Colonic mucosa (tissue), 4 donors: ENCODE results near the gene FGFR1OP2. TPM values are rescaled to one million over a fixed set of nuclear protein-coding genes. Genes with fewer than 3 reads are reported as not detected.
"Not testable (repeated sequence)": the region's sequence is repeated elsewhere in the genome, so short reads cannot be mapped to it uniquely, and the experiment has no call there.

ENCODE experiments used
- DNase-seq: peaks from one replicate; pipeline ENCODE4 v3.0.0-alpha.2; 2020
- H3K27ac ChIP-seq: fragments of 200-600 bp; one replicate; pipeline ENCODE4 v1.8.0; 2021
- H3K27me3 ChIP-seq: fragments of 200-600 bp; one replicate; pipeline ENCODE4 v1.8.0; 2021
- H3K36me3 ChIP-seq: fragments of 200-600 bp; one replicate; pipeline ENCODE4 v1.8.0; 2021
- H3K4me1 ChIP-seq: fragments of 200-600 bp; one replicate; pipeline ENCODE4 v1.8.0; 2021; ENCODE audit warnings: mild to moderate bottlenecking
- H3K4me3 ChIP-seq: fragments of 200-600 bp; one replicate; pipeline ENCODE4 v1.8.0; 2021
- H3K9ac ChIP-seq, 2 donors: one replicate each; pipeline ENCODE4 v1.7.0; 2013; ENCODE audit warnings: control low read depth in 2 of 2, low read depth in 2 of 2, low read length in 2 of 2
- H3K9me3 ChIP-seq: fragments of 200-600 bp; one replicate; pipeline ENCODE4 v1.8.0; 2021
- intact Hi-C: fragments of 100-400 bp; cut with DNase I; formaldehyde crosslinking; loops from one replicate; pipeline ENCODE4 v1.14.1; 2022
- total RNA-seq, 2 donors: library from RNA; stranded (reverse); fragmentation: NEBNext Ultra II Directional in 1 of 2; extraction: Animal tissue kit (Norgen Biotek cat#: 25700) in 1 of 2; gene quantifications; one replicate each; pipeline ENCODE4 v1.2.1, GENCODE V29; 2021
- TF ChIP-seq, protein P1 (sequence below): fragments of 200-600 bp; IDR thresholded peaks from one replicate; pipeline ENCODE4 v1.8.0; 2022; ENCODE audit warnings: antibody characterized with exemption, mild to moderate bottlenecking
- donor health status: healthy.
- donor health status: DM: no; HTN: no; CAD: no.
- donor health status: DM: no; HTN: no; CAD: no.

The FGFR1OP2 gene
- total RNA-seq, 2 donors from 2014 or later = 26.4 to 31.1 TPM

GRCh38 chr12:26948309-26948708, 10.0 kb downstream of the FGFR1OP2 start:
- Histone ChIP-seq H3K36me3 (no peaks in the 10 kb centered on the region), H3K9me3 (no peaks in the 10 kb centered on the region), H3K4me1 (no peaks in the 10 kb centered on the region), H3K27ac (no peak overlapping the region), H3K9ac (no peak overlapping the region), H3K27me3 (no peaks in the 10 kb centered on the region), H3K4me3 (no peak overlapping the region)
- no peak for DNase-seq
- intact Hi-C loops = no loop called here
- TF ChIP-seq, protein P1, sequence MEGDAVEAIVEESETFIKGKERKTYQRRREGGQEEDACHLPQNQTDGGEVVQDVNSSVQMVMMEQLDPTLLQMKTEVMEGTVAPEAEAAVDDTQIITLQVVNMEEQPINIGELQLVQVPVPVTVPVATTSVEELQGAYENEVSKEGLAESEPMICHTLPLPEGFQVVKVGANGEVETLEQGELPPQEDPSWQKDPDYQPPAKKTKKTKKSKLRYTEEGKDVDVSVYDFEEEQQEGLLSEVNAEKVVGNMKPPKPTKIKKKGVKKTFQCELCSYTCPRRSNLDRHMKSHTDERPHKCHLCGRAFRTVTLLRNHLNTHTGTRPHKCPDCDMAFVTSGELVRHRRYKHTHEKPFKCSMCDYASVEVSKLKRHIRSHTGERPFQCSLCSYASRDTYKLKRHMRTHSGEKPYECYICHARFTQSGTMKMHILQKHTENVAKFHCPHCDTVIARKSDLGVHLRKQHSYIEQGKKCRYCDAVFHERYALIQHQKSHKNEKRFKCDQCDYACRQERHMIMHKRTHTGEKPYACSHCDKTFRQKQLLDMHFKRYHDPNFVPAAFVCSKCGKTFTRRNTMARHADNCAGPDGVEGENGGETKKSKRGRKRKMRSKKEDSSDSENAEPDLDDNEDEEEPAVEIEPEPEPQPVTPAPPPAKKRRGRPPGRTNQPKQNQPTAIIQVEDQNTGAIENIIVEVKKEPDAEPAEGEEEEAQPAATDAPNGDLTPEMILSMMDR = no peak

DNA sequence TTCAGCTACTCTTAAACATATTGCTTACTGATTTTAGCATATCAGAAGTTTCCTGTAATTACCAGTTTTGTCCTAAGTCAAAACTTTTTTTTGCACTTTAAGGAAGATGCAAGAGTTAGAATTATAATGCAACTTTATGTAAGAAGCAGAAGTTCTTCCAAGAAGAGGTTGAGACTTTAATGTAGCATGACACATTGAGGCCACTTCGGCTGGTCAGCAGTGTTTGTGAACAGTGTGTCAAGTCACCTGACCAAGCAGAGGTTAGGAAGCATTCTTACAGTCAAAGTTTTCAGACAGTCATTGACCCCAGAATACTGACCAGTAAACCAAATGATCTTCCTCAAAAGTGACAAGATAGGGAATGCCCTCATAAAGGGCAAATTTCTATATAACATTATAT, 15.2 kb downstream of the FGFR1OP2 start:
- H3K36me3 ChIP-seq = peaks cover 7% of the 10 kb centered on the region
- no peak overlapping the region for H3K9ac ChIP-seq
- TF ChIP-seq, protein P1 = no peak
- no peak overlapping the region for H3K4me3 ChIP-seq
- H3K9me3 ChIP-seq = no peaks in the 10 kb centered on the region
- no peak for DNase-seq
- no peaks in the 10 kb centered on the region for H3K4me1 ChIP-seq
- H3K27ac ChIP-seq = no peak overlapping the region
- intact Hi-C loops = no loop called here
- H3K27me3 ChIP-seq = no peaks in the 10 kb centered on the region

- Histone ChIP-seq H3K4me3 (no peak overlapping the region), H3K9me3 (no peaks in the 10 kb centered on the region), H3K27ac (no peak overlapping the region), H3K36me3 (peaks cover 7% of the 10 kb centered on the region), H3K27me3 (no peaks in the 10 kb centered on the region), H3K9ac (no peak overlapping the region), H3K4me1 (no peaks in the 10 kb centered on the region)
- intact Hi-C loops = no loop called here
- TF ChIP-seq, protein P1 = no peak
- no peak for DNase-seq
Observed at GRCh38 chr12:26954027-26954426, 15.8 kb downstream of the FGFR1OP2 start.

DNA sequence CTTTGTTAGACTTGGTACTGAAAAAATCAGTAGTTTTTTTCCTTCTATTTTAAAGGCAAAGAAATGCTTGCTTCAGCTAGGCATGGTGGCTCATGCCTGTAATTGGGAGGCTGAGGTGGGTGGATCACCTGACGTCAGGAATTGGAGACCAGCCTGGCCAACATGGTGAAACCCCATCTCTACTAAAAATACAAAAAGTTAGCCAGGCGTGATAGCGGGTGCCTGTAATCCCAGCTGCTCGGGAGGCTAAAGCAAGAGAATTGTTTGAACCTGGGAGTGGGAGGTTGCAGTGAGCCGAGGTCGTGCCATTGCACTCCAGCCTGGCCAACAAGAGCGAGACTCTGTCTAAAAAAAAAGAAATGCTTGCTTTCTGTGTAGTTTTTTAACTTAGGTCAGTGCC, 23.1 kb downstream of the FGFR1OP2 start:
- intact Hi-C loops, H3K27me3 ChIP-seq, H3K9me3 ChIP-seq, H3K36me3 ChIP-seq, H3K4me1 ChIP-seq, DNase-seq, H3K4me3 ChIP-seq, H3K9ac ChIP-seq, H3K27ac ChIP-seq: not testable (repeated sequence)

DNA sequence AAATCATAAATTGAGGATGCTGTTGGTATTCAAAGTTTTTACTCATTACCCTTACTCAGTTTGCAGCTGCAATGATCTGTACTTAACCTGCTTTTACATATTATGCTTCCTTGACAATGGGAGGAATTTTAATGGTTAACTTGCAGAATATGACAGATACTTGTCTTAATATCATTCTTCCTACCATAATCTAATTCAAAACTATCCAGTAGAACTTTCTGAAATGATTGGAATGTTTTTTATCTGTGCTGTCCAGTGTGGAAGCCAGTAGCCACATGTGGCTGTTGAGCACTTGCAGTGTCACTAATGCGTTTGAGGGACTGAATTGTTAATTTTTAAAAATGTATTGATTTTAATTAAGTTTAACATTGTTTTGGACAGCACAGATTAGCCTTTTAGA, 23.5 kb downstream of the FGFR1OP2 start:
- Histone ChIP-seq H3K4me3 (no peak overlapping the region), H3K36me3 (peaks cover 5% of the 10 kb centered on the region), H3K27me3 (no peaks in the 10 kb centered on the region), H3K4me1 (no peaks in the 10 kb centered on the region), H3K9me3 (no peaks in the 10 kb centered on the region), H3K27ac (no peak overlapping the region), H3K9ac (no peak overlapping the region)
- DNase-seq = no peak
- TF ChIP-seq, protein P1 = no peak
- intact Hi-C loops = no loop called here

DNA sequence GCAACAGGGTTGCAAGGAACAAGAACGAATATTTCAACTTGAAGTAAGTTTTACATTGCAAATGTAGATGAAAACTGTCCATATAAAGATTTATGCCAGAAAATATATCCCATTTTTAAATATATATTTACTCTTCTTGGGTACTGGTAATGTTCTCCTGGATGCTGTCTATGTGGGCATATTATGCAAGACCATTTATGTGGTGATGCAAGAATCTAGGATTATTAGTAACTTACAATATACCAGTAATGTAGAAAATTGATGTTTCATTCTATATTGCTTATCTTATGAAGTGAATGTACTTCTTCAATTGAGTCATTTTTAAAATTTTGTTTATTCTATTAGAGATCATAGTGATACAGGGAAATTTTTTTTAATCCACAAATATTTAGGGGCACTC, 25.1 kb downstream of the FGFR1OP2 start:
- Histone ChIP-seq H3K9ac (no peak overlapping the region), H3K4me3 (no peak overlapping the region), H3K27ac (no peak overlapping the region), H3K27me3 (no peaks in the 10 kb centered on the region), H3K4me1 (no peaks in the 10 kb centered on the region), H3K36me3 (no peaks in the 10 kb centered on the region), H3K9me3 (no peaks in the 10 kb centered on the region)
- TF ChIP-seq, protein P1 = no peak
- intact Hi-C loops = no loop called here
- no peak for DNase-seq
